GM18498 (cell line): Measurements from ENCODE around the gene APOE.
"Not testable (repeated sequence)": the region's sequence is repeated elsewhere in the genome, so short reads cannot be mapped to it uniquely, and the experiment has no call there.

Experiments
- ATAC-seq: cut with Tn5 transposase; IDR thresholded peaks from one replicate; pipeline ENCODE4 v1.9.1; 2021; ENCODE audit warnings: mild to moderate bottlenecking, moderate library complexity; ENCODE audit not compliant: unreplicated experiment

Gene APOE

DNA sequence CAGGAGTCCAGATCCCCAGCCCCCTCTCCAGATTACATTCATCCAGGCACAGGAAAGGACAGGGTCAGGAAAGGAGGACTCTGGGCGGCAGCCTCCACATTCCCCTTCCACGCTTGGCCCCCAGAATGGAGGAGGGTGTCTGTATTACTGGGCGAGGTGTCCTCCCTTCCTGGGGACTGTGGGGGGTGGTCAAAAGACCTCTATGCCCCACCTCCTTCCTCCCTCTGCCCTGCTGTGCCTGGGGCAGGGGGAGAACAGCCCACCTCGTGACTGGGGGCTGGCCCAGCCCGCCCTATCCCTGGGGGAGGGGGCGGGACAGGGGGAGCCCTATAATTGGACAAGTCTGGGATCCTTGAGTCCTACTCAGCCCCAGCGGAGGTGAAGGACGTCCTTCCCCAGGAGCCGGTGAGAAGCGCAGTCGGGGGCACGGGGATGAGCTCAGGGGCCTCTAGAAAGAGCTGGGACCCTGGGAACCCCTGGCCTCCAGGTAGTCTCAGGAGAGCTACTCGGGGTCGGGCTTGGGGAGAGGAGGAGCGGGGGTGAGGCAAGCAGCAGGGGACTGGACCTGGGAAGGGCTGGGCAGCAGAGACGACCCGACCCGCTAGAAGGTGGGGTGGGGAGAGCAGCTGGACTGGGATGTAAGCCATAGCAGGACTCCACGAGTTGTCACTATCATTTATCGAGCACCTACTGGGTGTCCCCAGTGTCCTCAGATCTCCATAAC lies at the start of gene APOE:
TSS of gene APOE (plus strand) at position 360 of the 724 bp plus-strand sequence. CDS start 829 bp downstream, outside the sequence.
- no peak for ATAC-seq

DNA sequence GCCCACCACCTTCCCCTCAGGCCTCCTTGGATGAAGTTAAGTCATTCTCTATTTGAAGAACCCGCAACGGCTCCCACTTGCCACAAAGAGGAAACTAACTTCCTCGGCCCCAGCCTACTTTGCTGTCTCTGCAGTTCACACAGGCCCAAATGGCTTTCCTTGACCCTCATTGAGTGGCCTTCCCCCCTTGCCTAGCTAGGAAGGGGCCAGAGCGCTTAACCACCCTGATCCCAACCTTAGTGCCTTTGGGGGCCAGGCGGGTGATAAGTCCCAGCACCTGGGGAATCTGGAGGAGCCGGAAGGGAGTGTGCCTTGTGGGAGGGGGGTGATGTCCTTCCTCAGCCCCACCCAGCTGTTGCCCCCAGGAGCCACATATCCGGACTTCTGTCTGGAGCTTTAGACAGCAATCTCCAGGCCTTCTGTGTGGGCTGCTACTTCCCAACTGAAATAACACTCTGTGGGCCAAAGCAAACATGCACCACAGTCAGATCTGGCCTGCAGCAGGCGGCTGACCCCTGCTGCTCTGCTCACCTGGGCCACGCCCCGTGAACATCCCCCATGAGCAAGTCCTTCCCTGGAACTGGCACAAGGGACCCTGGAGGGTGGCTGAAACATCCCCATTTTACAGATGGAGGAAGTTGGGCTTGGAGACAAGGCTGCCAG lies 49.0 kb upstream of the APOE start:
- ATAC-seq, result no peak

DNA sequence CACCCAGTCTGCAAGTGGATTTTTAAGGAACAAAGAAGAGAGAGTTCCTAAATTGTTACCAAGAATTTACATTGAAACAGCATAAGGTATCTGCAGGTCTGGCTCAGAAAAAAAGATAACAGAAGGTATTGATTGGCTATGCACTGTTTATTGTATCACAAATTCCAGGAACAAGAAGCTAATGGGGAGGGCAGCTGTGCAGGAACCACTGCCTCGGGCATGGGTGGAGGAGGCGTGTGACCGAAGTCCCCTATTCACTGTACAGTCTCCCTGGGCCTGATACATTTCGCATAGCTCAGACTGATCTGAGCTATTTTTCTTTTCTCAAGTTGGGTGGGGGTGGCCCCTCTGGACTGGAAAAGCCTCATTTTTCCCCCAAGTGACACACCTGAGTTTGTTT lies 47.8 kb upstream of the APOE start:
- ATAC-seq, result no peak

DNA sequence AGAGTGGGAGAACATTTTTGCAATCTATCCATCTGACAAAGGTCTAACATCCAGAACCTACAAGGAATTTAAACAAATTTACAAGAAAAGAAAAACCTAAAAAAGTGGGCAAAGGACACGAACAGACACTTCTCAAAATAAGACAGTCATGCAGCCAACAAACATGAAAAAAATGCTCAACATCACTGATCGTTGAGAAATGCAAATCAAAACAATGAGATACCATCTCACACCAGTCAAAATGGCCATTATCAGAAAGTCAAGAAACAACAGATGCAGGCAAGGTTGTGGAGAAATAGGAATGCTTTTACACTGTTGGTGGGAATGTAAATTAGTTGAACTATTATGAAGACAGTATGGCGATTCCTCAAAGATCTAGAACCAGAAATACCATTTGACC lies 44.0 kb upstream of the APOE start:
- ATAC-seq, result not testable (repeated sequence)

DNA sequence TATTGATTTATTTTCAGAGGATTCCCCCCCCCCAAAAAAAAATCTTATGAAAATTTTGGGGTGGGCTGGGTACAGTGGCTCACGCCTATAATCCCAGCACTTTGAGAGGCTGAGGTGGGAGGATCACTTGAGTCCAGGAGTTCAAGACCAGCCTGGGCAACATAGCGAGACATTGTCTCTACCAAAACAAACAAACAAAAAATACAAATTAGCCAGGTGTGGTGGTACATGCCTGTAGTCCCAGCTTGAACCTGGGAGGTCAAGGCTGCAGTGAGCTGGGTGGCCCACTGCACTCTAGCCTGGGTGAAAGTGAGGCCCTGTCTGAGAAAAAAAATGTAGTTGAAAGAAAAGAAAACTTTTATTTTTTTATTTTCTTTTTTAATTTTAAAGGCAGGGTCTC lies 41.6 kb upstream of the APOE start:
- ATAC-seq, result no peak

DNA sequence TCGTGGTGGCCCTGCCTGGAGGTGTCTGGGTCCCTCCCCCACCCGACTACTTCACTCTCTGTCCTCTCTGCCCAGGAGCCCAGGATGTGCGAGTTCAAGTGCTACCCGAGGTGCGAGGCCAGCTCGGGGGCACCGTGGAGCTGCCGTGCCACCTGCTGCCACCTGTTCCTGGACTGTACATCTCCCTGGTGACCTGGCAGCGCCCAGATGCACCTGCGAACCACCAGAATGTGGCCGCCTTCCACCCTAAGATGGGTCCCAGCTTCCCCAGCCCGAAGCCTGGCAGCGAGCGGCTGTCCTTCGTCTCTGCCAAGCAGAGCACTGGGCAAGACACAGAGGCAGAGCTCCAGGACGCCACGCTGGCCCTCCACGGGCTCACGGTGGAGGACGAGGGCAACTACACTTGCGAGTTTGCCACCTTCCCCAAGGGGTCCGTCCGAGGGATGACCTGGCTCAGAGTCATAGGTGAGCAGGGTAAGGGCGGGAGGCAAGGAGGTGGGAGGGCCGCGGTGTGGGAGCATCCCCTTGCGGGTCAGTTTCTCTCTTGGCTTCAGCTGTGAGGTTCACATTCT lies 40.3 kb upstream of the APOE start:
- ATAC-seq, result no peak

DNA sequence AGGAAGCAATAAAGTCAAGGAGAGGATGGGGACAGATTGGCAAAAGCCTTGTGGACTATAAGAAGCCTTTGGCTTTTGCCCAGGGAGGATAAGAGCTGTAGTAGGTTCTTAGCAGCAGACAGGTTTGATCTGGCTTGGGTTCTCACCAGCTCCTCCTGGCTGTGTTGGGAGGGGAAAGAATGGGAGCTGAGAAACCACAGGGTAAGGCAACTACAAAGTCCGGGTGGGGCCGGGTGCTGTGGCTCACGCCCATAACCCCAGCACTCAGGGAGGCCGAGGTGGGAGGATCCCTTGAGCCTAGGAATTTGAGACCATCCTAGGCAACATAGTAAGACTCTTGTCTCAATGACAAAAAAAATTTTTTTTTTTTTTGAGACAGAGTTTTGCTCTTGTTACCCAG lies 38.9 kb upstream of the APOE start:
- ATAC-seq, result no peak

DNA sequence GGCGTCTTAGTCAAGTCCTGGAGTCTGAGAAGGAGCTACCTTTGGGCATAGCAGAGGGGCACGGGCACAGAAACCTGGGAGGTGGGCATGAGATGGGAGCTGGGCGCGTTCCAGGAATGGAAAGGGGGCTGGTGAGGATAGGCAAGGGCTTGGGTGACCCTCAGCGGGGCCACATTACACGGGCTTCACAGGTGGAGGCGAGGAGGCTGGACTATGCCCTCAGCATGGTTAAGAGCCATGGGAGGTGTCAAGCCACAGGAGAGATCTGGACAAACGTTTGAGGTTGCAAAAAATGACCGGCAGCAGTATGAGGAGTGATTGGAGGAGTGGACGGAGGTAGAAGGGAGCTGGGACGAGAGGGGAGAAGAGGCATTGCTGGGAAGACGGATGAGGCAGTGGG lies 38.0 kb upstream of the APOE start:
- no peak for ATAC-seq

DNA sequence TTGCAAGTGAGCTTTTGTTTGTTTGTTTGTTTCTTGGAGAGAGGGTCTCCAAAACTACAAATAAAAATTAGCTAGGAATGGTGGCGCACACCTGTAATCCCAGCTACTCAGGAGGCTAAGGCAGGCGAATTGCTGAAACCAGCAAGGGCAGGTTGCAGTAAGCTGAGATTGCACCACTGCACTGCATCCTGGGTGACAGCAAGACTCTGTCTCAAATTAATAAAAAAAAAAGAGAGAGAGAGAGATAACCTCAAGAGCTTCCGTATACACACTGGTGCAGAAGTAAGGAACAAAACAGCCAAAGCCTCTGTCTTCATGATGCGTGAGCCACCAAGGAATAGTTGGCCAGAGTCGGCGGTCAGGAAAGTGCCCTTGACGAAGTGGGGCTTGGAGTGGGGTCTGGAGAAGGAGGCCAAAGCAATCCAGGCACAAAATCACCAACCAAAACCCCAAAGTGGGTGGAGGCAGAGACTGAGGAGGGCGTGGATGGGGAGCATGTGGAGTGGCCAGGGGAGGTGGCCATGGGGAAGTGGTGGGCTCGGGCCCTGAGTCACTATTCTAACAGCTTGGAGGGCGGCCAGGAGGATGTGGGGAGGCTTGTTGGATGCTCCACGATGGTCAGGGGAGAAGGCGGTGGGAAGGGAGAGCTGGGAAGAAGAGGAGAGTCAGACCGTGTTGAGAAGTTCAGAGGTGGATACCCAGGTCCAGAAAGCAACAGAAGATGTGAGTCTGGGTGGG lies 35.7 kb upstream of the APOE start:
- no peak for ATAC-seq

DNA sequence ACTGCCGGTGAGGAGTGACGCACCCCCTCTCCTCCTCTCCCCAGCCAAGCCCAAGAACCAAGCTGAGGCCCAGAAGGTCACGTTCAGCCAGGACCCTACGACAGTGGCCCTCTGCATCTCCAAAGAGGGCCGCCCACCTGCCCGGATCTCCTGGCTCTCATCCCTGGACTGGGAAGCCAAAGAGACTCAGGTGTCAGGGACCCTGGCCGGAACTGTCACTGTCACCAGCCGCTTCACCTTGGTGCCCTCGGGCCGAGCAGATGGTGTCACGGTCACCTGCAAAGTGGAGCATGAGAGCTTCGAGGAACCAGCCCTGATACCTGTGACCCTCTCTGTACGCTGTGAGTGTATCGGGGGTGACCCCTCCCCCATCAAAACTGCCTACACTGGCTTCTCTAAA lies 33.8 kb upstream of the APOE start:
- no peak for ATAC-seq

DNA sequence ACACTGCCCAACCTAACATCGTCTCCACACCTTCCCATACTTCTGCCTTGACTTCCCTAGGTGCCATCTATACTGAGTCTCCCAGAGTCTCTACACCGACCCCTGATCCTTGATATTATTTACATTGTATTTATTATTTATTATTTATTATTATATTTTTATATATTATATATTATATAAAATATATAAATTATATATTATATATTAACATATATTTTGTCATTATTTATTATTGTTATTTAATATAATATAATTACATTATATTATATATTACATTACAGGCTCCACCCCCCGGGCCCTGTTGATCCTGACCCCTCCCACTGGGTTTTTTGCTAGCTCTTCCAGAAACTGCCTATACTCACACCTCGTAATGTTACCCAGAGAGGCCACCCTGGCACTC lies 32.9 kb upstream of the APOE start:
- ATAC-seq, result no peak

DNA sequence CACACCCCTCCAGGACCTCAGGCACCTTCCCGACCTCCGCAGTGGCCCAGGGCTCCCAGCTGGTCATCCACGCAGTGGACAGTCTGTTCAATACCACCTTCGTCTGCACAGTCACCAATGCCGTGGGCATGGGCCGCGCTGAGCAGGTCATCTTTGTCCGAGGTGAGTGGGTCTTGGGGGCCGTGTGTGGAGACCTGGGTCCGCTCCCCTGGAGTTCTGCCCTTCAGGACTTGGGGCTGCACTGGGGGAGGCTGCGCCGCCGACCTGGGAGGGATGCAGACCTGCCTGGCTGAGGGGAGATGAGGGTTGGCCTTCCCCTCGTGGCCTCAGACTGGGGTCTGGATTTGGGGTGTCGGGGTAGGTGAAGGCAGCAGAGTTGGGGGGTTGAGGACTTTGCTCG lies 31.3 kb upstream of the APOE start:
- no peak for ATAC-seq

DNA sequence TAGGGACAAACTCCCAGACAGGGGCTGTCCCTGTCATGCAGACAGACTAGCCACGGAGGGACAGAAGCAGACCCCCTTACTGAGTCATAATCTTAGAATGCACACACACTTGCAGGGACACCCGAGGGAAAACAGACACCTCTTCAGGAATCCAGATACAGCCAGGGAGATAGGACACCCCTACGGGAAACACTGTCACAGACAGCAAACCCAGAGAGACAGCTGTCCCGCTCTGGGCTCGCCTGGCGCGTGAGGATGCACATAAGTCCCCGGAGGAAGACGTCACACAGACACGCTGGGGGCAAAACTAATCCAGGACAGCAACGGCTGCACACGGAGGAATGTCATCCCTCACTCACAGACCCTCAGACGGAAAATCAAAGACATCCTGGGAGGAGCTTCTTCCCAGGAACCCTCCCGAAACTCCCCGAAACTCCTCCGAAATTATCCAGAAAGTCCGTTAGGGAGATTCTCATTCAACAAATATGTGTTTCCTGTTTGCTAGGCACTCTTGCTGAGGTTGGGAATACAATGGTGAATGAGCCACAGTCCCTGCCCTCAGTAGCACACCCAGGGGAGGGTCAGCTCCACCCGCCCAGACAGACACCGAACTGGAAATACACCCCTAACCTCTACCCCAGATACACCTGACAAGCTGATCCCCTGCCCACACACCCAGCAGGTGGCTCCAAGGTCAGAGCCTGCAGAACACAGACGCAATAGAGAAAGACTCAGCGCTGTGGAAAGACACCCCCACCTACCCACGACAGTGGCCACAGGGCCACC lies 29.7 kb upstream of the APOE start:
- no peak for ATAC-seq

DNA sequence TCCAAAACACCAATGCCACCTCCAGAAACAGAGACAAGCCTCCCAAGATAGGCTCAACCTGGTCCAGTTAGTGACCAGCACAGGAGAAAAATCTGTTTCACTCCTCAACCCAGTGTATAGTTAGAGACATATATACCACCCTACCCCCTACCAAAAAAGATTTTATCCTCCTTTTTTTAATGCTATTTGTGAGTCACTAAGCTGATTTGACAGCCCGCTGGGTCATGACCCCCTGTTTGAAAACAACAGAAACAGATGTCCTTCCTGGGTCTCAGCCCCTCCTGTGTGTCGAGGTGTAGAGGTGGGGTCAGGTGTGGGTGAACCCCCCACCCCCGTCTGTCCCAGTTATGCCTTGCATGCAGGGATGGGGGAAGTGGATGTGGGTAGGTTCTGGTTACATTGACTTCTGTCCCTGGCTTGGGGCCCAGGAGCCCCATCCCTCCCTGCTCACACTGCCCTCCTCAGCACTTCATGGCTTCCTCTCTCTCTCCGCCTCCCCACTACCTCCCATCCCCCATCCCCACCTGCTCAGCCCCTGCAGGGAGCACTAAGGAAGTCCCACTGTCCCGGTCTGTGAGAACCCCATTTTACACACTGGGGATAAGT lies 28.6 kb upstream of the APOE start:
- no peak for ATAC-seq

DNA sequence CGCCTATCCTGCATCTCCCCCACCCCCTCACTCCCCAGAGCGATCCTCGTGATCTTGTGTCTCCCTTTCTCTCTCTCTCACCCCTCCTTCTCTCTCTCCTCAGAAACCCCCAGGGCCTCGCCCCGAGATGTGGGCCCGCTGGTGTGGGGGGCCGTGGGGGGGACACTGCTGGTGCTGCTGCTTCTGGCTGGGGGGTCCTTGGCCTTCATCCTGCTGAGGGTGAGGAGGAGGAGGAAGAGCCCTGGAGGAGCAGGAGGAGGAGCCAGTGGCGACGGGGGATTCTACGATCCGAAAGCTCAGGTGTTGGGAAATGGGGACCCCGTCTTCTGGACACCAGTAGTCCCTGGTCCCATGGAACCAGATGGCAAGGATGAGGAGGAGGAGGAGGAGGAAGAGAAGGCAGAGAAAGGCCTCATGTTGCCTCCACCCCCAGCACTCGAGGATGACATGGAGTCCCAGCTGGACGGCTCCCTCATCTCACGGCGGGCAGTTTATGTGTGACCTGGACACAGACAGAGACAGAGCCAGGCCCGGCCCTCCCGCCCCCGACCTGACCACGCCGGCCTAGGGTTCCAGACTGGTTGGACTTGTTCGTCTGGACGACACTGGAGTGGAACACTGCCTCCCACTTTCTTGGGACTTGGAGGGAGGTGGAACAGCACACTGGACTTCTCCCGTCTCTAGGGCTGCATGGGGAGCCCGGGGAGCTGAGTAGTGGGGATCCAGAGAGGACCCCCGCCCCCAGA lies 27.3 kb upstream of the APOE start:
- no peak for ATAC-seq

DNA sequence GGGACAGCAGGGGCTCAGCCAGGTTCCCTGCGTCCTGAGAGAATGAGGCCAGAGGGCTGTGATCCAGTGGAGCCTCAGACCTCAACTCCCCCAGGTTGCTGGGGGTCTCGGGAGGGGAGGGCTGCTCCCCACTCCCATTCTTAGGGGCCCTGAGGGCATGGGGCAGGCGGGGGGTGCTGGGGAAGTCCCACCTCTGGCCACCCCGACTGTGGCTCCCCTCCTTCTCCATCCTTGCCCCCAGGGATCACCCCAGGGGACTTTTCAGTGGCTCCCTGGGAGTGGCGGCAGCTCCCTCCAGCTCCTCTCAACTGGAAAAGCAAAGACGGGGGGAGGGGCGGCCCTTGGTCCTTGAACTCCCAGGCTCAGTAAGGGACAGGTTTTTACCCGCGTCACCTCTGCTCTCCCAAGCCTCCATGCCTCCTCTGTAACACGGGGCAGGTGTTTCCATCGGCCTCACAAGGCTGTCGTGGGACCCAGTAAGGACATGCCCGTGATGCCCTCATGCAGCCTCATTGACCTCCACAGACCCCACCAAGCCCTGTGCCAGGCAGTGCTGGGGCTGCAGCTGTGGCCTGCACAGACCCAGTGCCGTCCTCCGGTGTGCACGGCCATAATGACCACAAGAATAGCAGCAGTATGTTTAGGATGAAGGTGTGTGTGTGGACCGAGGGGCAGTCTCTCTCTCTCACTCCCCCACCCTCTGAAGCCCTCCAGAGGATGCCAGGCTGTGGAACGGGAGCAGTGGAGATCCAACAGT lies 26.1 kb upstream of the APOE start:
- ATAC-seq, result no peak

DNA sequence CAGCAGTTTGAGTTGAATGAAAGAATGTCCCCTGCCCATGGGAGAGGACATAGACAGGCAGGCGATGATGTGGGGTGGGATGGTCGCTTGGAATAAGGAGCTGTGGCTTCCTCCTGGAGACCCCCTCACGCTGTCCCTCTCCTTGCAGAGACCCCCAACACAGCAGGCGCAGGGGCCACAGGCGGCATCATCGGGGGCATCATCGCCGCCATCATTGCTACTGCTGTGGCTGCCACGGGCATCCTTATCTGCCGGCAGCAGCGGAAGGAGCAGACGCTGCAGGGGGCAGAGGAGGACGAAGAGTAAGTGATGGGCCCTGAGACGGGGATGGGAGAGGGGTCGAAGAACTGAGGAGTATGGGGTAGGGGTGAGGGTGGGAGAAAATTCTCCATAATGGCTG lies 23.5 kb upstream of the APOE start:
- ATAC-seq, result no peak

DNA sequence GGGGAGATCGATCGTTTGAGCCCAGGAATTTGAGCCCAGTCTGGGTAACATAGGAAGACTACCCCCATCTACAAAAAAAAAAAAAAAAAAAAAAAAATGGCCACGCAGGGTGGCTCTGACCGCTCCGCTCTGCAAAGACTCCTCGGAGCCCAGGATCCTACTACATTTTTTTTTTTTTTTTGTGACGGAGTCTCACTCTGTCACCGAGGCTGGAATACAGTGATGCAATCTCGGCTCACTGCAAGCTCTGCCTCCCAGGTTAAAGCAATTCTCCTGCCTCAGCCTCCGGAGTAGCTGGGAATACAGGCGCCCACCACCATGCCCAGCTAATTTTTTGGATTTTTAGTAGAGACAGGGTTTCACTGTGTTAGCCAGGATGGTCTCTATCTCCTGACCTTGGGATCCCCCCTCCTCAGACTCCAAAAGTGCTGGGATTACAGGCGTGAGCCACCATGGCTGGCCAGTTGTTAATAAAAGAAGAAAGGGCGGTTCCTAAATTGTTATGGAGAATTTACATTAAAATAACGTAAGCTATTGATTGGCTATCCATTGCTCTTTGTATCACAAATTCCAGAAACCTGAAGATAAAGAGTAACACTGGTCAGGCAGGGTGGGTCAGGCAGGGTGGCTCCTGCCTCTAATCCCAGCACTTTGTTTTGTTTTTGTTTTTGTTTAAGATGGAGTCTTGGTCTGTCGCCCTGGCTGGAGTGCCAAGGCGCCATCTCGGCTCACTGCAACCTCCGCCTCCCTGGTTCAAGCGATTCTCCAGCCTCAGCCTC lies 22.8 kb upstream of the APOE start:
- not testable (repeated sequence) for ATAC-seq
